ENCODE measurements around the gene TBXA2R.
"Not testable (repeated sequence)": the region's sequence is repeated elsewhere in the genome, so short reads cannot be mapped to it uniquely, and the experiment has no call there.

Gene TBXA2R

GRCh38 chr19:3591876-3592613 is 14.6 kb downstream of the TBXA2R start:
- Histone ChIP-seq H3K4me3 (ENCODE audit: low read length in 2 of 2) (no peak overlapping the region), H3K9me3 (ENCODE audit: control insufficient read depth in 2 of 2, low read length in 2 of 2) (no peaks in the 10 kb centered on the region), H3K27me3 (ENCODE audit: control insufficient read depth in 2 of 2, insufficient read depth in 2 of 2, low read length in 2 of 2) (no peaks in the 10 kb centered on the region), H3K36me3 (ENCODE audit: control insufficient read depth in 2 of 2, insufficient read depth in 2 of 2, low read length in 2 of 2) (no peaks in the 10 kb centered on the region), H3K9ac (ENCODE audit: low read depth in 1 of 2, low read length in 2 of 2) (no peak overlapping the region), H3K4me1 (ENCODE audit: control insufficient read depth in 2 of 2, insufficient read depth in 2 of 2, low read length in 2 of 2) (no peaks in the 10 kb centered on the region), H3K27ac (ENCODE audit: low read depth in 2 of 2, low read length in 2 of 2) (no peak overlapping the region)

GRCh38 chr19:3590991-3591659 is 15.6 kb downstream of the TBXA2R start:
- Histone ChIP-seq H3K9me3 (ENCODE audit: control insufficient read depth in 2 of 2, low read length in 2 of 2) (no peaks in the 10 kb centered on the region), H3K27me3 (ENCODE audit: control insufficient read depth in 2 of 2, insufficient read depth in 2 of 2, low read length in 2 of 2) (no peaks in the 10 kb centered on the region), H3K4me3 (ENCODE audit: low read length in 2 of 2) (no peak overlapping the region), H3K9ac (ENCODE audit: low read depth in 1 of 2, low read length in 2 of 2) (no peak overlapping the region), H3K27ac (ENCODE audit: low read depth in 2 of 2, low read length in 2 of 2) (no peak overlapping the region), H3K4me1 (ENCODE audit: control insufficient read depth in 2 of 2, insufficient read depth in 2 of 2, low read length in 2 of 2) (no peaks in the 10 kb centered on the region), H3K36me3 (ENCODE audit: control insufficient read depth in 2 of 2, insufficient read depth in 2 of 2, low read length in 2 of 2) (no peaks in the 10 kb centered on the region)

- Histone ChIP-seq H3K9me3 (ENCODE audit: control insufficient read depth in 2 of 2, low read length in 2 of 2) (no peaks in the 10 kb centered on the region), H3K4me3 (ENCODE audit: low read length in 2 of 2) (no peak overlapping the region), H3K27me3 (ENCODE audit: control insufficient read depth in 2 of 2, insufficient read depth in 2 of 2, low read length in 2 of 2) (peaks cover 3 to 5% of the 10 kb centered on the region in 2 donors), H3K36me3 (ENCODE audit: control insufficient read depth in 2 of 2, insufficient read depth in 2 of 2, low read length in 2 of 2) (no peaks in the 10 kb centered on the region), H3K4me1 (ENCODE audit: control insufficient read depth in 2 of 2, insufficient read depth in 2 of 2, low read length in 2 of 2) (peaks cover 0 to 4% of the 10 kb centered on the region in 2 donors), H3K27ac (ENCODE audit: low read depth in 2 of 2, low read length in 2 of 2) (no peak overlapping the region), H3K9ac (ENCODE audit: low read depth in 1 of 2, low read length in 2 of 2) (no peak overlapping the region)
Measured at GRCh38 chr19:3589949-3590348, 16.7 kb downstream of the TBXA2R start.

- Histone ChIP-seq H3K9me3 (ENCODE audit: control insufficient read depth in 2 of 2, low read length in 2 of 2) (no peaks in the 10 kb centered on the region), H3K4me1 (ENCODE audit: control insufficient read depth in 2 of 2, insufficient read depth in 2 of 2, low read length in 2 of 2) (peaks cover 0 to 4% of the 10 kb centered on the region in 2 donors), H3K9ac (ENCODE audit: low read depth in 1 of 2, low read length in 2 of 2) (no peak overlapping the region), H3K27me3 (ENCODE audit: control insufficient read depth in 2 of 2, insufficient read depth in 2 of 2, low read length in 2 of 2) (peaks cover 3 to 5% of the 10 kb centered on the region in 2 donors), H3K4me3 (ENCODE audit: low read length in 2 of 2) (no peak overlapping the region), H3K27ac (ENCODE audit: low read depth in 2 of 2, low read length in 2 of 2) (no peak overlapping the region), H3K36me3 (ENCODE audit: control insufficient read depth in 2 of 2, insufficient read depth in 2 of 2, low read length in 2 of 2) (no peaks in the 10 kb centered on the region)
Measured at GRCh38 chr19:3589439-3589838, 17.2 kb downstream of the TBXA2R start.

GRCh38 chr19:3586707-3587346 is 19.8 kb downstream of the TBXA2R start:
- H3K9ac ChIP-seq (ENCODE audit: low read depth in 1 of 2, low read length in 2 of 2), result no peak overlapping the region
- no peak overlapping the region for H3K27ac ChIP-seq (ENCODE audit: low read depth in 2 of 2, low read length in 2 of 2)
- H3K36me3 ChIP-seq (ENCODE audit: control insufficient read depth in 2 of 2, insufficient read depth in 2 of 2, low read length in 2 of 2), result no peaks in the 10 kb centered on the region
- H3K9me3 ChIP-seq (ENCODE audit: control insufficient read depth in 2 of 2, low read length in 2 of 2), result no peaks in the 10 kb centered on the region
- peaks cover 0 to 4% of the 10 kb centered on the region in 2 donors for H3K4me1 ChIP-seq (ENCODE audit: control insufficient read depth in 2 of 2, insufficient read depth in 2 of 2, low read length in 2 of 2)
- H3K27me3 ChIP-seq (ENCODE audit: control insufficient read depth in 2 of 2, insufficient read depth in 2 of 2, low read length in 2 of 2), result peaks cover 3 to 5% of the 10 kb centered on the region in 2 donors
- H3K4me3 ChIP-seq (ENCODE audit: low read length in 2 of 2), result no peak overlapping the region

GRCh38 chr19:3586127-3586626 is 20.5 kb downstream of the TBXA2R start:
- Histone ChIP-seq H3K36me3 (ENCODE audit: control insufficient read depth in 2 of 2, insufficient read depth in 2 of 2, low read length in 2 of 2) (no peaks in the 10 kb centered on the region), H3K4me1 (ENCODE audit: control insufficient read depth in 2 of 2, insufficient read depth in 2 of 2, low read length in 2 of 2) (peaks cover 0 to 4% of the 10 kb centered on the region in 2 donors), H3K27ac (ENCODE audit: low read depth in 2 of 2, low read length in 2 of 2) (no peak overlapping the region), H3K27me3 (ENCODE audit: control insufficient read depth in 2 of 2, insufficient read depth in 2 of 2, low read length in 2 of 2) (peaks cover 3 to 5% of the 10 kb centered on the region in 2 donors), H3K4me3 (ENCODE audit: low read length in 2 of 2) (peak overlapping the region; percentile 20 to 41), H3K9ac (ENCODE audit: low read depth in 1 of 2, low read length in 2 of 2) (no peak overlapping the region), H3K9me3 (ENCODE audit: control insufficient read depth in 2 of 2, low read length in 2 of 2) (no peaks in the 10 kb centered on the region)

GRCh38 chr19:3585301-3586126 is 21.2 kb downstream of the TBXA2R start, which contains the start of gene GIPC3:
GIPC3 (plus strand) TSS chr19:3585478; CDS start chr19:3585598, 120 bp downstream.
- H3K4me3 ChIP-seq (ENCODE audit: low read length in 2 of 2), result peak within 1 kb of the TSS; percentile 20 to 41
- no peak within 1 kb of the TSS for H3K27ac ChIP-seq (ENCODE audit: low read depth in 2 of 2, low read length in 2 of 2)
- H3K9me3 ChIP-seq (ENCODE audit: control insufficient read depth in 2 of 2, low read length in 2 of 2), result no peaks in the 10 kb centered on the region
- no peaks in the 10 kb centered on the region for H3K36me3 ChIP-seq (ENCODE audit: control insufficient read depth in 2 of 2, insufficient read depth in 2 of 2, low read length in 2 of 2)
- H3K9ac ChIP-seq (ENCODE audit: low read depth in 1 of 2, low read length in 2 of 2), result no peak within 1 kb of the TSS
- peaks cover 0 to 4% of the 10 kb centered on the region in 2 donors for H3K4me1 ChIP-seq (ENCODE audit: control insufficient read depth in 2 of 2, insufficient read depth in 2 of 2, low read length in 2 of 2)
- H3K27me3 ChIP-seq (ENCODE audit: control insufficient read depth in 2 of 2, insufficient read depth in 2 of 2, low read length in 2 of 2), result peaks cover 3 to 5% of the 10 kb centered on the region in 2 donors

- not testable (repeated sequence) for H3K9ac ChIP-seq (ENCODE audit: low read depth in 1 of 2, low read length in 2 of 2); H3K36me3 ChIP-seq (ENCODE audit: control insufficient read depth in 2 of 2, insufficient read depth in 2 of 2, low read length in 2 of 2); H3K4me3 ChIP-seq (ENCODE audit: low read length in 2 of 2); H3K4me1 ChIP-seq (ENCODE audit: control insufficient read depth in 2 of 2, insufficient read depth in 2 of 2, low read length in 2 of 2); H3K9me3 ChIP-seq (ENCODE audit: control insufficient read depth in 2 of 2, low read length in 2 of 2); H3K27ac ChIP-seq (ENCODE audit: low read depth in 2 of 2, low read length in 2 of 2); H3K27me3 ChIP-seq (ENCODE audit: control insufficient read depth in 2 of 2, insufficient read depth in 2 of 2, low read length in 2 of 2)
Measured at GRCh38 chr19:3584036-3584802, 22.5 kb downstream of the TBXA2R start.

GRCh38 chr19:3581792-3582191 is 24.9 kb downstream of the TBXA2R start:
- H3K4me1 ChIP-seq (ENCODE audit: control insufficient read depth in 2 of 2, insufficient read depth in 2 of 2, low read length in 2 of 2); H3K27ac ChIP-seq (ENCODE audit: low read depth in 2 of 2, low read length in 2 of 2); H3K27me3 ChIP-seq (ENCODE audit: control insufficient read depth in 2 of 2, insufficient read depth in 2 of 2, low read length in 2 of 2); H3K36me3 ChIP-seq (ENCODE audit: control insufficient read depth in 2 of 2, insufficient read depth in 2 of 2, low read length in 2 of 2); H3K9ac ChIP-seq (ENCODE audit: low read depth in 1 of 2, low read length in 2 of 2); H3K4me3 ChIP-seq (ENCODE audit: low read length in 2 of 2); H3K9me3 ChIP-seq (ENCODE audit: control insufficient read depth in 2 of 2, low read length in 2 of 2): not testable (repeated sequence)
